GM21529 (cell line): ENCODE measurements around the gene NELL1.

Experiments used
- ATAC-seq: cut with Tn5 transposase; IDR thresholded peaks from one replicate; pipeline ENCODE4 v1.9.1; 2021; ENCODE audit not compliant: unreplicated experiment

Gene NELL1

GRCh38 chr11:20668844-20669819 is at the start of gene NELL1:
Gene NELL1 (plus strand): TSS chr11:20669586.
- no peak for ATAC-seq

DNA sequence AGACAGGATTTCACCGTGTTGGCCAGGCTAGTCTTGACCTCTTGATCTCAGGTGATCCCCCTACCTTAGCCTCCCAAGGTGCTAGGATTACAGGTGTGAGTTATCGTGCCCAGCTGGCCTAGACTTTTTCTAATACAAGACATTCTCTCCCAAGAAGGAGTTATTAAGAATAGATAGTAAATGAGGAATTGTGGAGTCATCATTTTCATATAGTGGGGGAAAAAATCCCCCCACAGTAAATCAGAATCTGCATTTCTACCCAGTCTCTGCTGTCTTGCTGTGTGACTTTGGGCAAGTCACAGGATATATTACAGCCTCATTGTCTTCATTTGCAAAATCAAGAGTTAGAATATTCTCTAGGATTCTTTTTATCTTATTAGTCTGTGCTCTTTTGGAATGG is 48.4 kb upstream of the NELL1 start:
- no peak for ATAC-seq

DNA sequence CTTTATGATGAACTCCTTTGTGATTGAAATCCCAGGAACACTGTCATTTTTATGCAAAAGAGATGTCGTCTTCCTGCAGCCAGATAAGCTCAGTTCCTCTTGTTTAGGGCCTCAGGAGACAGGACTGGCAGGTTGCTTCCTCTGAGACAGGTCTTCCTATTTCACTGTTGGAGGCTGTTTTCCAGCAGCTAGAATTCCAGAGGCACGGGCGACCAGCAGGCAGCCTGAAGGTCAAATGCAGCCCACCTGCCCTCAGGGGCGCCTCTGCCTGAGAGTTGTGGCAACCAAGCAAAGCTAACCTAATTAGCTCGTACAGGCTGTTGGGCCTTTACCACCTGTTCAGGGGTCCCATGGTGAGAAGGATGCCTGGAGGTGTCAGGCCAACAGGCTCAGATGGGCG is 47.7 kb upstream of the NELL1 start:
- no peak for ATAC-seq

DNA sequence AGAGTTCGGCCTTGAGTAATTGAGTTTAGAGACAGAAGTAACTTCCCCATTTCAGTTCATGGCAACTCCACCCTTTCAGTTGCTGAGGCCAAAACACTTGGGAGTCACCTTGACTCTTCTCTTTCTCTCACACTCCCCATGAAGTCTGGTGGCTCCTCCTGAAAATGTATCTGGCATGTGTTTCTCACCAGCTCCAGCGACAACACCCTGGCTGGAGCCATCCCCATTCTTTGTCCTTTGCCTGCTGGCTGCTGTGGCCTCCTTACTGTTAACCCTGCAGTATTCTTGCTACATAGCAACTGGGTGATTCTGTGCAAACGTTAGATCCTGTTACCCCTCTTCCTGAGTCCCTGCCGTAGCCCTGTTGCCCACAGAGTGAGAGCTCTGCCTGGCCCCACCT is 46.1 kb upstream of the NELL1 start:
- no peak for ATAC-seq

DNA sequence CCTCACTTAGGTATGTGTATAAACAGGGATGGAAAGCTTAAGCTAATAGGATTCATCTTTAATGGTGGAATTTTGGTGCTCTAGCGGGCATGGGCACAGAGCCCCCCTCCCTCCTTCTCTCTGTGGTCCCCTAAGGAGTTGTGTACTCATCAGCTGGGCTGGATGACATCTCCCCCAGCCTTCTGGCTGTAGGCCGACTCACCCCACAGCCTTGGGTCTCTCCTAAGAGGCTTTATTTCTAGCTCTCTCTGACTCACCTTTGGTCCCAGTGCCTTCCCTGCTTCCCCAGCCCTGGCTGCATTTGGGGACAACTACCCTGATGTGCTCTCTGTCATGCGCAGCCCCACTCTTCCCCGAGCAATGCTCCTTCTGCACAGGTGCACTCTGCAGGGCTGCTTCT is 43.1 kb upstream of the NELL1 start:
- ATAC-seq: no peak

- no peak for ATAC-seq
These were observed 42.4 kb upstream of the NELL1 start for GRCh38 chr11:20627026-20627425.

DNA sequence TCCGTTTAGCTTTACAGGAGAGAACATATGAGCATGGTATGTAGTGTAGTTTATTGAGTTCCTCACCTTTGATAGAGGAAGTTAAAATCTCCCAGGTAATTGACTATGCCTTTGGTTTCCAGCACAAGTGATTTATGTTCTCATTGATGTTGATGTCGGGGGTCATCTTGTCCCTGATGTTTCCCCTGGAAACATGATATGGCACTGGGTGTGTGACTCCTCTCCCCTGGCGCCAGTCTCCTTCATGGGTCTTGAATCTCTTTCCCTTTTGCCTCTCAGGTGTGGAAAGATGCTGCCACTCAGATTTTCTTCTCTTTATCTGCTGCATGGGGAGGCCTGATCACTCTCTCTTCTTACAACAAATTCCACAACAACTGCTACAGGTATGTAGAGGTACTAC is 41.7 kb upstream of the NELL1 start:
- no peak for ATAC-seq

- no peak for ATAC-seq
These were observed 37.7 kb upstream of the NELL1 start for GRCh38 chr11:20631519-20632168.

DNA sequence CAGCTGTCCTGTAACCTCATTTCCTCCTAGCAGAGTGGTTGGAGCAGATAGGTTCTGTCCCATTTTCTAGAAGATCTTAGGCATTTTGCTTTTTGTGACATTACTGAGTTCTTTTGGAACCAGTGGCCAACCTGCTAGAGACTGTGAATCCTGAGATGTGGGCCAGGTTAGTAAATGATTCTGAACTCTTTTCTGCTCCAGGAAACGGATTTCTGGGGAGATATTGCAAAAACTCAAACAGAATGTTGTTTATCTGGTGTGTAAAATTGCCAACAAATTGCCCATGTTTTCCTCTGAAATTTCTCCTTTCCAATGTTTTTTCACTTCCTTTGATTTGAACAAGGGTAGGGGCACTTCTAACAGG is 37.2 kb upstream of the NELL1 start:
- no peak for ATAC-seq

DNA sequence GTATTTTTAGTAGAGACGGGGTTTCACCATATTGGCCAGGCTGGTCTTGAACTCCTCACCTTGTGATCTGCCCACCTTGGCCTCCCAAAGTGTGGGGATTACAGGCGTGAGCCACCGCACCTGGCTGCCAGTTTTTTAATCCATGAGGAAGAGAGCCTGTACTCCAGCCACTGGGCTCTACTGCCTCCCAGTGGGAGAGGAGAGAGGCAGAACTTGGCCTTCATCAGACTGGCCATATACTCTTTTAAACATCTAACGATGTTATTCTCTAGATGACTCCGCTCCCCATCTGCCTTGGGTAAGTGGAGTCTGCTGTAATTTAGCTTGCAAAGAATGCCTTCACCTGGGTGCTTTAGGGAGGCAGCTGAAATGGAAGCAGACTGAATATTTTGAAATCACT is 35.3 kb upstream of the NELL1 start:
- no peak for ATAC-seq

GRCh38 chr11:20634781-20635180 is 34.6 kb upstream of the NELL1 start:
- ATAC-seq: no peak

DNA sequence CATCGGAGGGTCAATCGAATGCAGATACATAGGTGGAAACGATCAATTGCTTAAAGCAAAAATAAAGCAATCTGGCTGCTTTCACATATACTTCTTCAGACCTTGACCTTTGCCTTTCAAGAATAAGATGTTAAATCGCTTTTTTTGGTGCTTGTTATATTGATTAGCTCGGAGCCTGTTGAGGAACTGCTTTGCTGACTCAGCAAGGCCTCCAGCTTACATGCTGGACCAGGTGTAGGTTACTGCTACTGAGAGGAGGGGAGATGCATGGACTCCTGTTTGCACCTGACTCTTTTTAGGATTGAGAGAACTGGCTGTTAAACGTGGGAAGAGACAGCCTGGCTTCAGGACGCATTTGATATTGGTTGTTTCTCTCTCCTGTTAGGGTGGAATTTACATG is 31.3 kb upstream of the NELL1 start:
- ATAC-seq: no peak

DNA sequence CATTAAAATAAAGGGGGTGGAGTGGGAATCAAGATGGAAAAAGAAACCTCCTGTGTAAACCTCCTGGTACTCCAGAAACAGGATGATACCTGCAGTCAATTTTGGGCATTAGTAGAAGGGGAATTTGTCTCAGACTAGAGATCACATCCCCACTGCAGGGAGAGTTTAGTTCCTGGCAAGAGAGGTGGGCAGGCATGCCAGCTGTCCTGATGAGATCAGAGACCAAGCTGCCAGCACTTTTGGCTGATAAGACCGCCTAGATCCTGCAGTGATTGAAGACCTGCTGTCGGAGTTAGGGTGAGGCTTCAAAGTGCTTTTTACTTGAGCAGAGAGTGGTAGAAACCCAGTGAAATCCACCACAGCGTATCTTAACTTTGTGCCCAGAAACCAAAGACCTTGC is 29.7 kb upstream of the NELL1 start:
- no peak for ATAC-seq

- no peak for ATAC-seq
These were observed 29.0 kb upstream of the NELL1 start for GRCh38 chr11:20640401-20640800.

GRCh38 chr11:20644360-20644759 is 25.0 kb upstream of the NELL1 start:
- ATAC-seq: no peak

DNA sequence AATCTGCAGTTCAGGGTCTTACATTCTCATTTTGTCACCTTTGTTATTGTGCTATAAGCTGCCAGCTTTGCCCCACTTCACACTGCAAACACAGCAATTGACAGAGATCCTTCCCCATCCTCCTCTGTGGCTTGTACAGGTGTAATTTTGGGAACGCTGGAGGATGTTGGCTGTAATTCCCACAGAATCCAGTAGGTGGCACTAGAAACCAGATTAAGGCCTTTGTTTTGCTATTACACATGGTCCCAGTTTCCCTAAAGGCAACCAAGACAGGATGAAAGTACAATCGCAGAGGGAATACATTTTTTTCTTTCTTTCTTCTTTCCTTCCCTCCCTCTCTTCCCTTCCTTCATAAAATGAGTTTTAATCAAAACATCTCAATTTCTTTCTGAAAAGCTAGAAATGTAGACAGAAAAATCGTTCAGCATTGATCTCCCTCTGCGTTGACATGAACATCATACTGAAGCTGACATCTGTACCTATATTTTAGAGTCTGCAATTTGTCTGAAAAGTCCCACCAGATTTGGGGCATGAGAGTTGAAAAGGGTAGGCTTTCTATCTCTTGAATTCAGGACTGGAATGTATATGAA is 21.3 kb upstream of the NELL1 start:
- peak; percentile 81 for ATAC-seq

- ATAC-seq: no peak
These were observed 17.1 kb upstream of the NELL1 start for GRCh38 chr11:20652150-20652806.

GRCh38 chr11:20654038-20654437 is 15.3 kb upstream of the NELL1 start:
- ATAC-seq: no peak

- no peak for ATAC-seq
These were observed 12.5 kb upstream of the NELL1 start for GRCh38 chr11:20656901-20657300.

GRCh38 chr11:20658135-20658534 is 11.3 kb upstream of the NELL1 start:
- no peak for ATAC-seq

DNA sequence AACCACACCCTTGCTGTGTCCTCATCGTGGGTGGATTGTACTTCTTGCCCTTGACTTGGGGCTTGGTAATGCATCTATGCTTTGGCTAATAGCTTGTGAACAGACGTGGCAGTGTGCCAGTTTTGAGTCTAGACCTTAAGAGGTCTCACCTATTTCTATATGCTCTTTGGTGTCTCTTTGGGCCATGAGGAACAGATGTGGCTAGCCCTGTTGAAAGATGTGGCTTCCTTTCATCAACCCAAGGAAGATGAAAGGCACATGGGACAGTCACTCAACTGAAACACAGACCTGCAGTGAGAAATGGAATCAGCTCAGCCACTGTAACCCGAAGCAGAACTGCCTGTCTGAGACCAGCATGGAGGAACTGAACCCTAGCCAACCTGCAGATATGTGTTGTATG is 7.9 kb upstream of the NELL1 start:
- ATAC-seq: no peak

DNA sequence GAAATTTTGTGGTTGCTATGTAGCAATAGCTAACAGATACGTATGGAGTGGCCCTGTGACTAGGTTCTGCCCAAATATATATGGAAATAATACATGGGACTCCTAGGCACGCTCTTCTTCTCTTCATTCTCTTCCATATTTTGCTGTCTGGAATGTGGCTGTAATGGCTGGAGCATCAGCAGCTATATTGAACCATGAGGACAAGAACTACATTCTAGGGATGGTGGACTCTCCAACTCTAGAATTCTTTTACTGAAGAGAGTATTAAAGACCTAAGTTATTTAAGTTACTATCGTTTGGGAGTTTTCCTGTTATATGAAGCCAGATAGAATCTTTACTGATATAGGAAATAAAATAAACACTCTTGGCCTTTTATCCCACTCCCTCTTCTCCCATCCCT is 7.5 kb upstream of the NELL1 start:
- no peak for ATAC-seq
